K562 (cell line): Measurements from ENCODE around the gene MYO15B. TPM values are rescaled to one million over a fixed set of nuclear protein-coding genes. Genes with fewer than 3 reads are reported as not detected.

Experiments
- ATAC-seq: fragments of 200-7000 bp; cut with Tn5 transposase; 3 replicates; pipeline ENCODE4 v1.9.1; 2020; ENCODE audit warnings: moderate library complexity
- BruUV-seq: library from RNA; stranded (reverse); fragments of 400-500 nt; replicated peaks from 2 replicates; lab custom pipeline; 2021; lab: Mats Ljungman, UMichigan
- CTCF ChIA-PET: fragments of 300-600 bp; formaldehyde crosslinking; extraction: SDS; loops from one replicate; lab custom pipeline; 2021; ENCODE audit warnings: low intra/inter-chr PET ratio; lab: Yijun Ruan, JAX
- POLR2A ChIA-PET: fragments of 300-600, 350-650 bp; sonication (Branson Sonifier 250); formaldehyde crosslinking; extraction: SDS; loops from one replicate; lab custom pipeline; 2021; ENCODE audit warnings: antibody characterized with exemption, inconsistent platforms; lab: Yijun Ruan, JAX
- DNase-seq, 4 experiments: peaks; one replicate each; pipeline versions ENCODE4 v3.0.0 to v3.0.0-alpha.2; 2011 to 2018; ENCODE audit warnings: low spot score in 3 of 4, mixed read lengths in 3 of 4; ENCODE audit errors: extremely low read depth in 1 of 4
- FAIRE-seq: peaks from 2 replicates; lab custom pipeline; 2011; peaks lifted over from hg19 to GRCh38; lab: Jason Lieb, UNC
- H2AFZ ChIP-seq: 2 replicates; pipeline ENCODE4 v1.6.0; 2011; ENCODE audit warnings: low read depth, low read length, control low read depth, inconsistent platforms
- H3K27ac ChIP-seq: fragments of 200-600 bp; 3 replicates; pipeline ENCODE4 v1.8.0; 2011; ENCODE audit warnings: low read depth, mild to moderate bottlenecking, control low read depth, inconsistent platforms, low read length, moderate library complexity, mixed read lengths; ENCODE audit errors: extremely low read depth
- H3K27me3 ChIP-seq, 2 experiments: fragments of 300-600 bp in 1 of 2; 2 replicates in 1 of 2; 3 replicates in 1 of 2; pipeline versions ENCODE4 v1.6.0 to v1.8.0; 2011; ENCODE audit warnings: inconsistent platforms in 2 of 2, low read length in 2 of 2, mild to moderate bottlenecking in 1 of 2, mixed read lengths in 1 of 2, moderate library complexity in 1 of 2; ENCODE audit not compliant: control insufficient read depth in 2 of 2, insufficient read depth in 2 of 2
- H3K36me3 ChIP-seq: fragments of 300-600 bp; 3 replicates; pipeline ENCODE4 v1.8.0; 2011; ENCODE audit warnings: mild to moderate bottlenecking, low read length, inconsistent platforms; ENCODE audit not compliant: control insufficient read depth, insufficient read depth
- H3K4me1 ChIP-seq, 2 experiments: fragments of 200-600 bp in 1 of 2; replicated peaks in 1 of 2; 2 replicates in 1 of 2; 3 replicates in 1 of 2; pipeline versions ENCODE4 v1.5.1 to v1.8.0; 2011; ENCODE audit warnings: inconsistent platforms in 2 of 2, low read length in 2 of 2, mild to moderate bottlenecking in 1 of 2, mixed read lengths in 1 of 2, moderate library complexity in 1 of 2; ENCODE audit not compliant: control insufficient read depth in 2 of 2, insufficient read depth in 2 of 2
- H3K4me2 ChIP-seq: 2 replicates; pipeline ENCODE4 v1.6.1; 2011; ENCODE audit warnings: low read length, control low read depth, inconsistent platforms, mixed read lengths; ENCODE audit not compliant: insufficient read depth
- H3K4me3 ChIP-seq: fragments of 200-600 bp; sonication (generic), shearing (Covaris generic); 2 replicates; pipeline ENCODE4 v1.5.1; 2016; ENCODE audit warnings: control low read depth, inconsistent platforms
- H3K79me2 ChIP-seq: fragments of 200-600 bp; 3 replicates; pipeline ENCODE4 v1.8.0; 2011; ENCODE audit warnings: low read length, inconsistent platforms; ENCODE audit not compliant: control insufficient read depth, insufficient read depth
- H3K9ac ChIP-seq, 2 experiments: 2 replicates each; pipeline versions ENCODE4 v1.6.0 to v1.6.1; 2011; ENCODE audit warnings: low read depth in 2 of 2, low read length in 2 of 2, control low read depth in 1 of 2, inconsistent platforms in 1 of 2, mild to moderate bottlenecking in 1 of 2, mixed read lengths in 1 of 2; ENCODE audit not compliant: insufficient read depth in 1 of 2
- H3K9me1 ChIP-seq: one replicate; pipeline ENCODE4 v1.6.0; 2011; ENCODE audit warnings: inconsistent platforms, mild to moderate bottlenecking, low read length, moderate library complexity; ENCODE audit not compliant: control insufficient read depth, insufficient read depth
- H3K9me3 ChIP-seq: replicated peaks from 2 replicates; pipeline ENCODE4 v1.5.1; 2011; ENCODE audit warnings: low read depth, low read length, inconsistent platforms; ENCODE audit not compliant: control insufficient read depth, insufficient read depth
- H4K20me1 ChIP-seq: replicated peaks from 2 replicates; pipeline ENCODE4 v1.6.1; 2011; ENCODE audit warnings: low read length, inconsistent platforms, mixed read lengths; ENCODE audit not compliant: control insufficient read depth, insufficient read depth
- CREM ChIP-seq: IDR thresholded peaks from 2 replicates; pipeline ENCODE4 v1.6.1; 2014; ENCODE audit warnings: antibody characterized with exemption, low read depth
- CTCF ChIP-seq, 3 experiments: IDR thresholded peaks in 2 of 3; conservative IDR thresholded peaks in 1 of 3; 2 replicates each; pipeline ENCODE4 v1.5.1; 2011 to 2012; ENCODE audit warnings: low read length in 3 of 3, mild to moderate bottlenecking in 3 of 3, control low read depth in 2 of 3, improper control_type of control experiment in 1 of 3, inconsistent platforms in 1 of 3, low read depth in 1 of 3, mixed read lengths in 1 of 3, moderate library complexity in 1 of 3; ENCODE audit not compliant: insufficient read depth in 2 of 3
- E2F8 ChIP-seq: fragments of 450-650 bp; IDR thresholded peaks from 2 replicates; pipeline ENCODE4 v1.7.1; 2018; ENCODE audit warnings: mild to moderate bottlenecking, low read depth; ENCODE audit not compliant: partially characterized antibody
- MAZ ChIP-seq, 2 experiments: fragments of 450-650 bp in 1 of 2; sonication (generic) in 1 of 2; formaldehyde crosslinking; IDR thresholded peaks in 1 of 2; conservative IDR thresholded peaks in 1 of 2; 2 replicates each; pipeline versions ENCODE4 v1.4.0 to v1.5.0; 2020; ENCODE audit warnings: mild to moderate bottlenecking in 1 of 2, missing genetic modification reagents in 1 of 2
- POLR2G ChIP-seq: fragments of 200-400 bp; formaldehyde crosslinking; IDR thresholded peaks from 2 replicates; pipeline ENCODE4 v1.6.1; 2017; ENCODE audit warnings: low read depth, mild to moderate bottlenecking, antibody characterized with exemption, low read length, moderate library complexity
- STAG1 ChIP-seq: sonication (generic); formaldehyde crosslinking; IDR thresholded peaks from 2 replicates; pipeline ENCODE4 v1.5.0; 2020; ENCODE audit warnings: missing genetic modification reagents, borderline replicate concordance
- XRCC5 ChIP-seq: fragments of 200-400 bp; formaldehyde crosslinking; IDR thresholded peaks from 2 replicates; pipeline ENCODE4 v1.6.1; 2017; ENCODE audit warnings: low read depth, mild to moderate bottlenecking, low read length
- ZBTB7A ChIP-seq: IDR thresholded peaks from 2 replicates; pipeline ENCODE4 v1.6.1; 2011; ENCODE audit warnings: low read depth, mild to moderate bottlenecking, low read length, moderate library complexity, borderline replicate concordance; ENCODE audit not compliant: control insufficient read depth
- ZNF780A ChIP-seq: fragments of 250-450 bp; sonication (Bioruptor Pico); IDR thresholded peaks from 2 replicates; pipeline ENCODE4 v1.5.0; 2021; ENCODE audit warnings: mild to moderate bottlenecking
- WGBS: fragments of 100-300 bp; shearing (Covaris generic); methylation state at CpG from one replicate; pipeline ENCODE4 v1.1.6; 2016; ENCODE audit warnings: low coverage, mixed read lengths; ENCODE audit not compliant: insufficient coverage; ENCODE audit errors: missing lambda C conversion rate; 5-methylcytosine and 5-hydroxymethylcytosine counted together
- in situ Hi-C: fragments of 300-500 bp; cut with MboI; formaldehyde crosslinking; loops from 4 replicates; pipeline ENCODE4 v1.15.0; 2018; ENCODE audit warnings: inconsistent platforms, mixed read lengths
- intact Hi-C: fragments of 100-400 bp; cut with micrococcal nuclease; formaldehyde crosslinking; loops from 2 replicates; pipeline ENCODE4 v1.14.2; 2022
- polyA plus RNA-seq, 8 experiments: library from polyadenylated mRNA; depleted of rRNA in 4 of 8; stranded (reverse) in 5 of 8; unstranded in 3 of 8; fragments of >200 nt; fragmentation: Nextera tagmentation in 2 of 8; fragmentation: Illumina TruSeq in 1 of 8; extraction: Ambion mirVana in 2 of 8; extraction: Trizol in 1 of 8; gene quantifications; 2 replicates each; pipeline versions ENCODE4 v1.2.1 to v1.2.3, GENCODE V29; 2011 to 2014; ENCODE audit warnings: inconsistent platforms in 1 of 8, missing spikeins in 1 of 8
- total RNA-seq, 7 experiments: library from RNA; depleted of rRNA in 6 of 7; stranded (reverse); fragments of >200 nt in 6 of 7; fragmentation: Illumina TruSeq in 2 of 7; extraction: Trizol in 2 of 7; gene quantifications; 2 replicates each; pipeline versions ENCODE4 v1.2.1 to v1.2.3, GENCODE V29; 2011 to 2021; ENCODE audit warnings: low replicate concordance in 1 of 7
- TF ChIP-seq, protein P1 (sequence below): fragments of 200-800 bp; sonication (Bioruptor generic); IDR thresholded peaks from 2 replicates; pipeline ENCODE4 v1.6.1; 2017; ENCODE audit warnings: missing genetic modification characterization, missing compliant biosample characterization

Gene MYO15B
- total and polyA plus RNA-seq, 9 of the 15 experiments (the other 6 are each of a cell fraction or from before 2014, with no cell fraction given), result 0.05 to 3.1 (median 0.83) TPM; not detected in 2

DNA sequence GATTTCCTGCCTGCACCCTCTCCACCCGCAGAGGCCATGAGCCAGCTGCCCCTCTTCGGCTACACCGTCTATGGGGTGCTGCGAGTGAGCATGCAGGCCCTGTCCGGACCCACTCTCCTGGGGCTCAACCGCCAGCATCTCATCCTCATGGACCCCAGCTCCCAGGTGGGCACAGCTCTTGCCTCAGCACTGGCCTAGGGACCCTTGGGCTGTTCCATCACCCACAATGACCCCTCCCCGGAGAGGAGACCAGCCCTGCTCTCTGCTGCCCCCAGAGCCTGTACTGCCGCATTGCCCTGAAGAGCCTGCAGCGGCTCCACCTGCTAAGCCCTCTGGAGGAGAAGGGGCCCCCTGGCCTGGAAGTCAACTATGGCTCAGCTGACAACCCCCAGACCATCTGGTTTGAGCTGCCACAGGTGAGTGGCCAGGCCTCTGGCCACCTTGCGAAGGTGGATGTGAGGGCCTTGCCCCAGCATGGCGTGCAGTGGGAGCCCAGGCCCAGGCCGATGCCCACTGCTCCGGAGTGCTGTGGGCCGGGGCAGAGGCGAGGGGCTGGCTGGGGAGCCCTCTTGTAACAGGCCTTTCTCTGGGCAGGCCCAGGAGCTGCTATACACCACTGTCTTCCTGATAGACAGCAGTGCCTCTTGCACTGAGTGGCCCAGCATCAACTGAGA lies 38.4 kb downstream of the MYO15B start:
- WGBS, result 76% methylated on average over 15 of the region's 15 CpGs
- in situ Hi-C loops (no loop called here), intact Hi-C loops (no loop called here)
- BruUV-seq, result no TSS peak
- H3K9me3 ChIP-seq, result no peaks in the 10 kb centered on the region
- ChIA-PET POLR2A (interaction anchor here (0.8 kb wide), 1 partner anchor 122 kb away, joined by 3 read pairs; no protein-coding TSS in a partner anchor), CTCF (interaction anchor here (0.6 to 1.1 kb wide), 3 partner anchors 38 to 835 kb away, joined by 3 read pairs; partner anchors contain the start of gene MYO15B)
- peaks cover 0 to 17% of the 10 kb centered on the region in 2 experiments; a peak in 2 of 5 replicates for H3K27me3 ChIP-seq
- H3K79me2 ChIP-seq, result no peaks in the 10 kb centered on the region
- 0 out of 4 replicates have a peak, but pooled peaks have one; percentile 31 to 32 for TF ChIP-seq MAZ (CRISPR knock-in tag; conservative IDR thresholded peaks at IDR 0.05 in 1 of 2, IDR thresholded peaks at IDR 0.05 in 1 of 2)
- TF ChIP-seq, protein P1, sequence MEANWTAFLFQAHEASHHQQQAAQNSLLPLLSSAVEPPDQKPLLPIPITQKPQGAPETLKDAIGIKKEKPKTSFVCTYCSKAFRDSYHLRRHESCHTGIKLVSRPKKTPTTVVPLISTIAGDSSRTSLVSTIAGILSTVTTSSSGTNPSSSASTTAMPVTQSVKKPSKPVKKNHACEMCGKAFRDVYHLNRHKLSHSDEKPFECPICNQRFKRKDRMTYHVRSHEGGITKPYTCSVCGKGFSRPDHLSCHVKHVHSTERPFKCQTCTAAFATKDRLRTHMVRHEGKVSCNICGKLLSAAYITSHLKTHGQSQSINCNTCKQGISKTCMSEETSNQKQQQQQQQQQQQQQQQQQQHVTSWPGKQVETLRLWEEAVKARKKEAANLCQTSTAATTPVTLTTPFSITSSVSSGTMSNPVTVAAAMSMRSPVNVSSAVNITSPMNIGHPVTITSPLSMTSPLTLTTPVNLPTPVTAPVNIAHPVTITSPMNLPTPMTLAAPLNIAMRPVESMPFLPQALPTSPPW (CRISPR knock-in tag), result peak; percentile 39; the same call in 1 of the 2 replicates
- TF ChIP-seq POLR2G, result peak; percentile 33; the same call in 1 of the 2 replicates
- no peak for TF ChIP-seq STAG1 (CRISPR knock-in tag)
- TF ChIP-seq CREM, result 0 out of 2 replicates have a peak, but pooled peaks have one; percentile 14
- peak; percentile 78 to 93 (median 89) for TF ChIP-seq CTCF (IDR thresholded peaks at IDR 0.05 in 2 of 3, conservative IDR thresholded peaks at IDR 0.05 in 1 of 3; ENCODE audit: insufficient read depth in 2 of 3, low read depth in 1 of 3, low read length in 3 of 3)
- TF ChIP-seq XRCC5, result 0 out of 2 replicates have a peak, but pooled peaks have one; percentile 14
- TF ChIP-seq ZBTB7A, result peak; percentile 58; the same call in 1 of the 2 replicates
- TF ChIP-seq E2F8, result no peak
- TF ChIP-seq ZNF780A (CRISPR knock-in tag), result no peak
- no peak overlapping the region for H2AFZ ChIP-seq
- H4K20me1 ChIP-seq, result peaks cover 14% of the 10 kb centered on the region
- no peak overlapping the region for H3K27ac ChIP-seq
- peaks cover 6 to 69% of the 10 kb centered on the region in 2 experiments; a peak in 4 of 5 replicates for H3K4me1 ChIP-seq
- peak; percentile 66 to 82 (median 77) for DNase-seq
- peak; percentile 57 for FAIRE-seq
- H3K4me2 ChIP-seq, result no peak overlapping the region
- peak overlapping the region in 1 of 2 experiments; percentile 19; a peak in 2 of 4 replicates for H3K9ac ChIP-seq
- H3K4me3 ChIP-seq, result no peak overlapping the region
- H3K9me1 ChIP-seq, result no peaks in the 10 kb centered on the region
- ATAC-seq, result peak; percentile 93
- H3K36me3 ChIP-seq, result peaks cover 4% of the 10 kb centered on the region; the same call in 2 of the 3 replicates
